ENCODE results near the gene ASB5.
A peak's percentile ranks its signal among the peaks of the same experiment; 100 is the strongest.
"Not testable (repeated sequence)": the region's sequence is repeated elsewhere in the genome, so short reads cannot be mapped to it uniquely, and the experiment has no call there.

The ASB5 gene, protein sequence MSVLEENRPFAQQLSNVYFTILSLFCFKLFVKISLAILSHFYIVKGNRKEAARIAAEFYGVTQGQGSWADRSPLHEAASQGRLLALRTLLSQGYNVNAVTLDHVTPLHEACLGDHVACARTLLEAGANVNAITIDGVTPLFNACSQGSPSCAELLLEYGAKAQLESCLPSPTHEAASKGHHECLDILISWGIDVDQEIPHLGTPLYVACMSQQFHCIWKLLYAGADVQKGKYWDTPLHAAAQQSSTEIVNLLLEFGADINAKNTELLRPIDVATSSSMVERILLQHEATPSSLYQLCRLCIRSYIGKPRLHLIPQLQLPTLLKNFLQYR

DNA sequence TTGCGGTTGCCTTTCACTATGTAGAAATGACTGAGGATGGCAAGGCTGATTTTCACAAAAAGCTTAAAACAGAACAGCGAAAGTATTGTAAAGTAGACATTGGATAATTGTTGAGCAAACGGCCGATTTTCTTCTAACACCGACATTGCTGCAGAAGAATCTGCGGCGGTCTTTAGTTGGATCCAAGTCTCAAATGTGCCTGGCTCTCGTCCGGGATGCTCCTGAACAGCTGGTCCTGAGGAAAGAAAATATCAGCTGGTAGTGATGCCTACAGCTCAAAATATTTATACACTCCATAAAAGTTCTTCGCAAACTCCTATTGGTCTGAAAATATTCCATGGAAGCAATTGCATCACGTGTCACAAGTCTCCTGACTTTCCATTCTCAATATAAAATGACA is at the start of gene ASB5:
TSS of gene ASB5 (minus strand) at position 260 of the 400 bp plus-strand sequence. CDS start at position 146, 114 bp downstream.
- no peak for DNase-seq (ENCODE audit: low read depth)

DNA sequence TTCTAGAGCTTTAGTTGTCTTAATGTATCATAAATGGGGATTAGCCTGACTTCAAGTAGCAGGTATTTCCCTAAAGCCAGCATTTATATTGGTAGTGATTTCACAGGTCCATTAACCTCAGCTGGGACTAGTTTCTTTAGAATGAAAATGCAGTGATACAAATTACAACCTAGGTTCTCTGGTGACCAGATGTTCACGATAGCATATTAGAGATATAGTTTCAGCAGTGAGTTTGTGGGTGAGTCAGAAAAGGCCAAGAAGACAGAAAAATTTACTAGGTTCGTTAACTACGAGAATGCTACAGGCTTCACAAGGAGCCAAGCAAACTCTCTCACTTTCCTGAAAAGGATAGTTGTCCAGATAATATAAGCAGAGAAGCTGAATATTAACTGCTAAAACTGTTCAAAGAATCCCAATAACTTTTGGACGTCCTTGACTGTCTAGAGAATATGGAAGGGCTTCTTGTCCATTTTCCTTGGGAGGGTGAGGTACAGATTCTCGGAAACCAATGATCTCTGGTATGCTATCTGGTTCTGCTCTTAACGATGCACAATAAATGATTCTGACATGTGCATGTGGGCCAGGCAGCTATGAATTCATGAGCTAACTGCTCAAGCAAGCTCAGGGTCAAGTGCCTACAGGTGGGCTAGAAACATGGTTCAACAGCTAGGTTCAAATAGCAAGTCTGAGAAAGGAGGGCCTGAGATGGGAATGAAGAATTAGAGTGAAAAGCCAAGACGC is 44.7 kb upstream of the ASB5 start:
- DNase-seq (ENCODE audit: low read depth): no peak

DNA sequence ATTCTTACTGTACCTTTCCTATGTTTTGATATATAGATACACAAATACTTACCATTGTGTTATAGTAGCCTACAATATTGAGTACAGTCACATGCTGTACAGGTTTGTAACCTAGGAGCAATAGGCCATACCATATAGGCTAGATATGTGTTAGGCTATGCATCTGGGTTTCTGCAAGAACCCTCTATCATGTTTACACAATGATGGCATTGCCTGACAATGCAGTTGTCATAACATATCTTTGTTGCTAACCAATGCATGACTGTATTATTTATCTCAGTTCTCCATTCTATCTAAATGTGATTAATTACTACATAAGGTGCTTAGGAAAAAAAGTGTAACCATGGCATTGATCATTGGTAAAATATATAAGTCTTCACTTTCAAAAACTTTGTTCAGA is 40.8 kb upstream of the ASB5 start:
- no peak for DNase-seq (ENCODE audit: low read depth)

DNA sequence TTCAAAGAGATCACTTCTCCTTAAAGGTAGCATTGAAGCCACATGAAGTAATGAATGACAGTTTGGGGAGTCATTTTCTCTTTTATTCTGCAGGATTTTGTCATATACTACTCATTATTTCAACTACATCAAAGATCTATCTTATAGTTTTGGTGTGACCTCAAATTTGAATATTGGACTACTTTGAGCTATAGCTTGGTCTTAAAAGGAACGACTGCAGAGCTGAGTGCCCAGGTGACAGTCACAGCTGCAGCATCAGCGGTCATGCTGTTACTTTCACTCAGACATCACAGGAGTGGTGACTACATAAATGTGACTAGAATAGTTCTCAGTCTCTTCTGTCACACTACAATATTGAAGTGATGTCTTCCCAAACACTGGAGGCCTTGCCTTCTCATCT is 40.0 kb upstream of the ASB5 start:
- DNase-seq (ENCODE audit: low read depth): no peak

DNA sequence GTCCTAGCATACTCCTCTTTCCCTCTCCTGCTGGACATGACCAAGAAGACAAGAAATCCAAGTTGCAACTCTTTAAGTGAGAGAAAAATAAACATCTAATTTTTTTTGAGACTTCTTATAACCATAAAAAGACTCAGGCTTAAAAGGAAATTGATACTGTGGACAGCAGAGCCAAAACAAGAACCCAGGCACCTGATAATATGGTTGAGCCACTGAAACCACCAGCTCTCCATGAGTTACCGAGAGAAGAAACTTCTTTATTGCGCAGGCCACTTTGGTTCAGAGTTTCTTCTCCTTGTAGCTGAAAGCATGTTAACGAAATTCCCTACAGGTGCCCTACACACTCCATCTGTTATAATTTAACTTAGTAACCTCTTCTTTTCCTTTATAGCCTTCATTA is 39.4 kb upstream of the ASB5 start:
- no peak for DNase-seq (ENCODE audit: low read depth)

DNA sequence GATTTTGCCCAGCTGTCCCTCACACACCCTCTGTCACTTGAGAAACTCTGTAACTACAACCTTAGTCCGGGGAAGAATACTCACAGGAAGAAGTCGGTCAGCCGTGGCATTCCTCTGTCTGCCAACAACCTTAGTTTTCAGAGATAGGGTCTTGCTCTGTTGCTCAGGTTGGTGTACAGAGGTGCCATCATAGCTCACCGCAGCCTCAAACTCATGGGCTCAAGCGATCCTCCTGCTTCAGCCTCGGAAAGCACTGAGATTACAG is 38.6 kb upstream of the ASB5 start:
- DNase-seq (ENCODE audit: low read depth): no peak

DNA sequence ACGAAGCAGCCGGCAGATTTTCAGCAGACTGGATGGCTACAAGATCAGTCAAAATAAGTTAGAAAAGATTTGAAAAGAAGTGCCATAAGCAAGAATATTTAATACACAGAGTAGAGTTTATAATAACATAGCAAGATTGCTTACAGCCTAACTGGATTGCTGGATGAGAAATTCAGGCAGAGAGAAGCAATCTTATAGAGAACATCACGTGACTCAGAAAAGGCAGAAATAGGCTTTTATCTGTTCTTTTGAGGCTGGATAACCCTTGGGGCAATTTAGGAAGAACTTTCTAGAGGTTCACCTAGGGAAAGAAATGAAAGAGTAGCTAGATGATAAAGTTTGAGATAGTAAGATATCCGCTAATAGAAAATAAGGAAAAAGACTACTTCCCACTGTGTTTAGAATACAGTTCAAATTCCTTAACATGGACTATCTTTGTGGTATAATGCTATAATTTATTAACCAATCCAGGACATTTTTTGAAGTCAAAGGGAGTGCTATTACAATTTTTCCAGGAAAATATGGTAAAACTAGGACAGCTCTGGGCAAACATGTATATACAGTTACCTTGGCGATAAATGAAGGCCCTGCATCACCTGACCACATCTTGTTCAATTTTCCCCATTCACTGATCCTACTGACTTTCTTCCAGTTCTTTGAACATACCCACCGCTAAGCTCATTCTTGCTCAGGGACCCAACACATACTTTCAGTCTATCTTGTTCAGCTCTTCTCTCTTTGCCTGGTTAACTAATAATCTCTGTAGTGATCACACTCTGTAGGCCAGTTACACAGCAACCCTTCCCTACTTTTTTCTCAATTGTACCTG is 38.0 kb upstream of the ASB5 start:
- DNase-seq (ENCODE audit: low read depth): no peak

DNA sequence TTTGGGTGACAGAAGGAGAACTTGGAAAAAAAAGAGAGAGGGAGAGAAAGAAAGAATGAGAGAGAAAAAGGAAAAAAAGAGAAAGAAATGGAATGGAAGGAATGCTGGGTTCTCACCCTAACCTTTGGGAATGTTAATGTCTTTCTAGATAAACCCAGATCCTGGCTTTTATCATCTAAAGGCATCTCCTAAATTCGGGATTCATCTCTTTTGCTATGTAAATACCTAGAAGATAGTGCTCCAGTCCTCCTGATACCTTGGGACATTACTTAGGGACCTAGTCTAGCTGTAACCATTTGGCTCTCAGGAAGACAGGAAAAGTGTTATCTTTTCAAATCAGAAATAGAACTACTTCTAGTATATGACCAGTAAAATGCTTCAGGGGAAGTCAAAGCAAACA is 34.9 kb upstream of the ASB5 start:
- no peak for DNase-seq (ENCODE audit: low read depth)

DNA sequence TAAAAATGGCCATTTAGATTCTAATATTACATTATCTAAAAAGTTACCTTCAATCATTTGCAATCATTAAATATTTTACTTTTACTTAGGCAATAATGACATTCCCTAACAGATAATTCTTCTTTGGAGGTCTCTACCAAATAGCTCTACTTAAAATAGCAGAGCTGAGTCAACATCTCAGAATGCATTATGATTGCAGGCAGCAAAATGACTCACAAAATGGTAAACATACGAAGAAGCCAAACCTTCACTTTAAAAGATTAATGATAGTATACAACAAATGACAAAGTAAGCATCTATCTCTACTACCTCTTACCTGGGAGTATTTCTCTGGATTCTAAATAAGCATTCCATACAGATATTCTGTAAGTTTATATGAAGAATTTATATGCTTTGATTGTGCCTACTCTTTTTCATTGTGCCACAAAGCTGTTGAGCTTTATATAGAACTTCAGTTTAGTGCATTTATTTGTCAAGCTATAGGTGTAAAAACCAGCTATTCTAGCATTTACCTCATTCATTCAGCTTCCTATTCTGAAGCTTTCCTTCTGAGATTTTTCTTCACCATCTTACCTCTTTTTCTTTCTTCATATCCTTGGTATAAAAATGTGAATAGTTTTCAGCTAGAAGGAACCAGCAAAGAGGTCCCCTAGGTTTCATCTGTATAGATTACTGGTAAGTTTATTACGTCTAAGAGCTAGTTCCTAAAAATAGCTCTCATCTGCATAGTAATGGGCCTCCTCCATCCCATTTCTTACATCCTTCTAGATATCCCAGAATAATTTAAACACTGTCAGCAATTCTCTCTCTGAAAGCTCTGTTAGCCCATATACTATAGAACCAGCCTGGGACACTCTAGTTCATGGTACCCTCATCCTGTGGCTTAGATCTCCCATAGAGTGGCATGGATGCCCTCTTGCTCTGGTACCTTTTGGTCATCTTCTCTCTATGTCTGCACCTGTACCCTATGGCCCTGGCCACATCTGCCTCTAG is 33.6 kb upstream of the ASB5 start:
- DNase-seq (ENCODE audit: low read depth): peak; percentile 29

DNA sequence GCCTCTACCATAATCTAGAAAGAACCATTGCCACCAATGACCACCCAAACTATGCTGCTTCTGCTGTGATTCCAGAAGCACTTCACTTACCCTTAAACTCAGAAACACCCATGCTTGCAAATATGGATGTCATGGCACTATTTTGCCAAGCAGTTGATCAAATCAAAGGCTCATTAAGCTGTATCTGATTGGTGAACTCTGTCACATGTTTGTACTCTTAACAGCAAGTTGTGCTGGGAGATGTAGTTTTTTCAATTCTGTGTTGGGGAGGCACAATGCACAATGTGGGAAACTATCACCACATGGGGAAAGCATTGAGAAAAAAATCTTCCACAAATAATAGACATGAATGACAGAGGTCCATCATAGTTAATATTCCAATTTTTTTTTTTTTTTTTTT is 31.5 kb upstream of the ASB5 start:
- DNase-seq (ENCODE audit: low read depth): no peak

DNA sequence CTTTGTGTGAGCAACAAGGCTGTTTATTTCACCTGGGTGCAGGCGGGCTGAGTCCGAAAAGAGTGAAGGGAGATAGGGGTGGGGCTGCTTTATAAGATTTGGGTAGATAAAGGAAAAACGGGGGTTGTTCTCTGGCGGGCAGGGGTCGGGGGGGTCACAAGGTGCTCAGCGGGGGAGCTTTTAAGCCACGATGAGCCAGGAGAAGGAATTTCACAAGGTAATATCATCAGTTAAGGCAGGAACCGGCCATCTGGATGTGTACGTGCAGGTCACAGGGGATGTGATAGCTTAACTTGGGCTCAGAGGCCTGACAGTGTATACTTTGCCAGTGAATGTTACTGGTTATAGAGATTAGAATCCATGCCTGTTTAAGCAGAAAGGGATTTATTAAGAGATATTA is 31.0 kb upstream of the ASB5 start:
- DNase-seq (ENCODE audit: low read depth): no peak

DNA sequence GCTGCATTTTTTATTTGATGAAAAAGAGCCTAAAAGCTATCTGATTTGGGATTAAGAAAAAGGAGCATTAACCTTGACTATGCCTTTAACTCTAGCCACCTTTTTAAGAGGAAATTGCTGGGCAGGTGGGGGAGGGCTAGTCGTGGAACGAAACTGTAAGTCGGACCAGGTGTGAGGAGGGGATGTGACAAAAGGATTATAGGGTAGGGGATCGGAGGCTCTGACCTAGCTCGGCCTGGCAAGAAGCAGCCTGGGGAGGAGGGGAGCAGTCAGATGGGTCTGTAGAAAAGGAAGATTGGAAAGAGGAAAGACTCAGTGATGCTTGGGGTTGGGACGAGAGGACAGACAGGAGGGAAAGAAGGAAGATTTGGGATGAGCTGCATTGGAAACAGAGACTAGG is 29.6 kb upstream of the ASB5 start:
- no peak for DNase-seq (ENCODE audit: low read depth)

DNA sequence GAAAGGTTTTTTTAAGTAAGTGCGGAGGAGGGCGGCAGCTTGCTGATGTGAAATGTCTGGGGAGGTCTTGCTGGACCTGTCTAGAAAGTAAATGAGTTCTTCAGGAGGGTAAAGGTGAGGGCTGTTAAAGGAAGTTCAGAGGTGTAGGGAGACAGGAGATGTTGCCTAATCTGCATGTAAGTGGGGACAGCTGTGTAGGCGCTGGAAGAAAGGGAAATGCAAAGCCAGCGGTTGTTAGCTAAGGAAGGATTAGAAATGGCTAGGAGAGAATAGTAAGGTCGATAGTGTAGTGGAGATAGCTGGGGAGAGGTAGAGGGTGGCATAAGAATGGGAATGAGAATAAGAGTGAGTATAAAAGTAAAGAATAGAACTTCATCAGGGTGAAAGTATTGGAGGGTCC is 26.9 kb upstream of the ASB5 start:
- DNase-seq (ENCODE audit: low read depth): not testable (repeated sequence)

DNA sequence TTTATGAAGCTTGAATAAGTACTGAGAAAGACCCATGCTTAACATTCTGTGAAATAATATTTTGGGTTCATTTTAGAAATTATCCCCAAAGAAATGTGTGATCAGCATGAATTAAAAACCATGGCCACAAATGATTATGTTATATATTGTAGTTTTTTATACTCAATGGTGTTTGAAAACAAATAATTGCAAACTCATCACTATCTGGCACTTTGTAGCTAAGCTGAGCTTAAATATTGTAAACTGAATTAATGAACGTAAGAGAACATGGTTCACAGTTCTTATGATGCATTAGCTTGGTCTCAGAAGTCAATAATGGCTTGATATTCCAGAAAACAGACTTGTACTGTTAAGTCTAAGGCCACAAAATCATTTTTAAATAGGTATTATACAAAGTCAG is 24.6 kb upstream of the ASB5 start:
- no peak for DNase-seq (ENCODE audit: low read depth)

DNA sequence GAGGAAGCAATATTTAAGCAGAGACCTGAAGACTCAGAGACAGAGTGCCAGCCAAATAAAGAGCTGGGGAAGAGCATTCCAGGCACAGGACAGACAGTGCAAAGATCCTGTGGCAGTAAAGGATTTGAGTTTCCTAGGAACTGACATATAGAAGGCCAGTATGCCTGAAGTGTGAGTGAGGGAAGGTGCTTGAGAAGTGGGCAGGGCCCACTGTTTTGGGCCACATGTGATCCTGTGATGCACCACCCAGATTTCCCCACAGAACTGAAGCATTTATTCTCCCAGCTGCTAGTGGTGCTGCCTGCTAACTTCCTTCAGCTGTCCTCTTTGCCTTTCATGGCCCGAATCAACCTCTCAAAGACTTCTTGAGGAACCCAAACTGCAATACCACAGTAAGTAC is 23.9 kb upstream of the ASB5 start:
- DNase-seq (ENCODE audit: low read depth): no peak

DNA sequence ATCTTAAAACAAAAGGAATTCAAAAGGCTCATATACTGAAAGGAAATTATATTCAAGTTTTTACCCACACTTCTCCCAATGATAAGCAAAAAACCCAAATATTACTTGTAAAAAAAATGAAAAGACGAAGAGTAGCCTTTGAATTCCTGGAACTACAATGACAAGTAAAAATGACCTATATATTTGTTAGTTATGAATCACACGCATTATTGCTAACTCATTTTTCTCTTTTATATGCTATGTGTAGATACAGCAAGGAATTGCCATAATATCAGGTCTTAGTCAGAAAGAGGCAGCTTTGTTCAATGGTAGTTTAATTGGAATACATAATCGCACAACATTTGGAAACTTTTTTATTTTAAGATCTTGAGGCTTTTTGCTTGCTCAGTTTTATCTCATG is 22.7 kb upstream of the ASB5 start:
- DNase-seq (ENCODE audit: low read depth): no peak

DNA sequence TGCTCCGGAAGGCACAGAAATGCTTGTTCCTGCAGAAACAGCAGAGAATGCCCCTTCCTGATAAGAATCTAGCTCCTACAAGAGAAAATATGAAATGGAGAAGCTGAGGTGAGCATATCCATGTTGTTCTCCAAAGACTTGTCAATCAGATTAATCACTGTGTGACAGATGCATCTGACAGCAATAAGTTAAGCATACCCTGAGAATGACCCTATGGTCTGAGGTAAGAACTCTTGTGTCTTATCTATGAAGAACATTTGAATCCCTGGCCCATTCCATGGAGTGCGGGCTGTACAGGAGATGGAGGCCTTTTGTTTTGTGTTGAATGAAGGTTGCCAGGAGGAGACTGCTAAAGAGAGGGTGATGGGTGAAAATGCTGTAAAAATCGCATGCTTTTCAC is 21.5 kb upstream of the ASB5 start:
- DNase-seq (ENCODE audit: low read depth): no peak

DNA sequence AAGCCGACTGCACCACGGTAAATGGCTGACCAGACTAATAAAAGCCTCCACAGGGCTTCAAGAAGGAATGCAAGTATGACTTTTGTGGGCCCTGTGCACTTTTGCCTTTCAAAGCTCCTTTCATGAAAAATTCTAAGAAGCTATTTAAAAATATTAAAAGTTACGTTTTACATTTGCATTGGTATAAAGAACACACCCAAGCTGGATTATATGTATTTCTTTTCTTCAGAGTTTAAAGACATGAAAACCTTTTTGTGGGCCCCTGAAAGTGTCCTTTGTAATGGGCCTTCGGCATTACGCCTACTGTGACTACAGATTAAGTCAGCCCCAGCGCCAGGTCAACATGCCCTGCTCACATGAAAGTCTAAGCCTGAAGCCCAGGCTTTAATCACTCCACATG is 20.5 kb upstream of the ASB5 start:
- DNase-seq (ENCODE audit: low read depth): no peak

DNA sequence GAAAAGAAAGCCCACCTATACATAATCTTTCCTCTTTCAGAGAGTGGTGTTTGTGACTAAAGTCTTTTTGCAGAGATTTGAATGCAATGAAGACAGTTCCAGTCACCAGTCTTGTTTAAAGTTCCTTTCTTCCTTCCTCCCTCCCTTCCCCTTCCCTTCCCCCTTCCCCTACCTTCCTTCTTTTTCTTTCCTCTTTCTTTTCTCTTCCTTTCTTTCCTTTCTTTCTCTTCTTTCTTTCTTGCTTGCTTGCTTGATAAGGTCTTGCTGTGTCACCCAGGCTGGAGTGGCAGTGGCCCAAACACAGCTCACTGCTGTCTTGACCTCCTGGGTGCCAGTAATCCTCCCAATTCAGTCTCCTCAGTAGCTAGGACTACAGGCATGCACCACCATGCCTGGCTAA is 19.0 kb upstream of the ASB5 start:
- DNase-seq (ENCODE audit: low read depth): no peak

DNA sequence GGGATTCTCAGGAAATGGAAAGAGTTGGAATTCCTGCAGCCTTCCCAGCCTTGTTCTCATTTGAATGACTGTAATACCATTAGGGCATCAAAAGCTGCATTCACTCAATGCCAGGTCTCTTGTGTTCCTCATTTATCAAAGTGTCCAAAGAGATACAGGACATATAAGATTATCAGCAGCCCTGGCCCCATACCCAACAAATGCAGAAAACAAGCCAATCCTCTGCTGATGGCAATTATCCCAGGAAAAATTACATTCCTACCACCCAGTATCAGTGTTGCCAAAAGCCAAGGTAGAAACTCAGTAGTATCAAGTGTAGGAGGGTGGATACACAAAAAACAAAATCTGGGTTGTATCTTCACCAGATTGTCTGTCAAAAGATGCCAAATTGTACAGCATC is 18.5 kb upstream of the ASB5 start:
- DNase-seq (ENCODE audit: low read depth): no peak

DNA sequence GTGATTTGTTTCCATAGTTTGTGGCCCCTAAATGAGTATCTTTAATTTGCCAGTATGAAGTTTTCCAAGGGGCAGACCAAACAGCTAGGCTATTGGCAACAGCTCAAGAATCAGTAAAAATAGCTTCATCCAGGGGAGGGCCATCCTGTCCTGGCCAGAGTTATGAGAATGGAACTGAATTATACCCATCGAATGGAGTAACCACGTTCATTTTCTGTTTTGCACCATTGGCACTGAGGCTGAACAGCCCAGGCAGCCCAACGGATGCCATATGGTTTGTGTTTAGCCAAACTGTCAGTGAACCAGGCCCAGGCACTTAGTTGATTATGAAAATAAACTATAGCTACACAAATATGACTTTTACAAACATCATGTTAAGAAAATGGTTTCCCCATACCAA is 17.7 kb upstream of the ASB5 start:
- DNase-seq (ENCODE audit: low read depth): no peak

DNA sequence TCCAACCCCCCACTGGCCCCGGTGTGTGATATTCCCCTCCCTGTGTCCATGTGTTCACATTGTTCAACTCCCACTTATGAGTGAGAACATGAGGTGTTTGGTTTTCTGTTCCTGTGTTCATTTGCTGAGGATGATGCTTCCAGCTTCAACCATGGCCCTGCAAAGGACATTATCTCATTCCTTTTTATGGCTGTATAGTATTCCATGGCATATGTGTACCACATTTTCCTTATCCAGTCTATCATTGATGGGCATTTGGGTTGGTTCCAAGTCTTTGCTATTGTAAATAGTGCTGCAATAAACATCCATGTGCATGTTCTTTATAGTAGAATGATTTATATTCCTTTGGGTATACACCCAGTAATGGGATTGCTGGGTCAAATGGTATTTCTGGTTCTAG is 10.5 kb upstream of the ASB5 start:
- not testable (repeated sequence) for DNase-seq (ENCODE audit: low read depth)
